Colonic mucosa (tissue), 4 donors: ENCODE results near the gene PIK3R2. TPM values are rescaled to one million over a fixed set of nuclear protein-coding genes. Genes with fewer than 3 reads are reported as not detected.
A peak's percentile ranks its signal among the peaks of the same experiment; 100 is the strongest.

Experiments
- DNase-seq: peaks from one replicate; pipeline ENCODE4 v3.0.0-alpha.2; 2020
- H3K27ac ChIP-seq: fragments of 200-600 bp; one replicate; pipeline ENCODE4 v1.8.0; 2021
- H3K27me3 ChIP-seq: fragments of 200-600 bp; one replicate; pipeline ENCODE4 v1.8.0; 2021
- H3K36me3 ChIP-seq: fragments of 200-600 bp; one replicate; pipeline ENCODE4 v1.8.0; 2021
- H3K4me1 ChIP-seq: fragments of 200-600 bp; one replicate; pipeline ENCODE4 v1.8.0; 2021; ENCODE audit warnings: mild to moderate bottlenecking
- H3K4me3 ChIP-seq: fragments of 200-600 bp; one replicate; pipeline ENCODE4 v1.8.0; 2021
- H3K9ac ChIP-seq, 2 donors: one replicate each; pipeline ENCODE4 v1.7.0; 2013; ENCODE audit warnings: control low read depth in 2 of 2, low read depth in 2 of 2, low read length in 2 of 2
- H3K9me3 ChIP-seq: fragments of 200-600 bp; one replicate; pipeline ENCODE4 v1.8.0; 2021
- intact Hi-C: fragments of 100-400 bp; cut with DNase I; formaldehyde crosslinking; loops from one replicate; pipeline ENCODE4 v1.14.1; 2022
- total RNA-seq, 2 donors: library from RNA; stranded (reverse); fragmentation: NEBNext Ultra II Directional in 1 of 2; extraction: Animal tissue kit (Norgen Biotek cat#: 25700) in 1 of 2; gene quantifications; one replicate each; pipeline ENCODE4 v1.2.1, GENCODE V29; 2021
- TF ChIP-seq, protein P1 (sequence below): fragments of 200-600 bp; IDR thresholded peaks from one replicate; pipeline ENCODE4 v1.8.0; 2022; ENCODE audit warnings: antibody characterized with exemption, mild to moderate bottlenecking
- donor health status: healthy.
- donor health status: DM: no; HTN: no; CAD: no.
- donor health status: DM: no; HTN: no; CAD: no.

The PIK3R2 gene
- total RNA-seq, 2 donors from 2014 or later: 42.9 to 48.2 TPM

DNA sequence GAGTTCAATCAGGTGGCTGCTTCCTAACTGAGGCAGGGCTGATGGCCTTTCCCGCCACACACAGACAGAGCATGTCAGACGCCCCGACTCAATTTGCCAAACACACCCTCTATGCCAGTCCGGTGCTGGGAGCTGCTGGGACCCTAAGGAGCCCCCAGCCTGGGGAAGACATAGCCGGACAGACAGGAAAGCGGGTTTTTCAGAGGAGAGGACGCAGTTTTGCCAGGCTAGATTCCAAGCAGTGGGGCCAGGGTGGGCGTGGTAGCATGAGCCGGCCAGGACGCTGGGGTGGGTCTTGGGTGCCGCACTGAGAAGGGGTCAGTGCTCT is 35.6 kb upstream of the PIK3R2 start:
- intact Hi-C loops: no loop called here
- H3K9me3 ChIP-seq: no peaks in the 10 kb centered on the region
- TF ChIP-seq, protein P1, sequence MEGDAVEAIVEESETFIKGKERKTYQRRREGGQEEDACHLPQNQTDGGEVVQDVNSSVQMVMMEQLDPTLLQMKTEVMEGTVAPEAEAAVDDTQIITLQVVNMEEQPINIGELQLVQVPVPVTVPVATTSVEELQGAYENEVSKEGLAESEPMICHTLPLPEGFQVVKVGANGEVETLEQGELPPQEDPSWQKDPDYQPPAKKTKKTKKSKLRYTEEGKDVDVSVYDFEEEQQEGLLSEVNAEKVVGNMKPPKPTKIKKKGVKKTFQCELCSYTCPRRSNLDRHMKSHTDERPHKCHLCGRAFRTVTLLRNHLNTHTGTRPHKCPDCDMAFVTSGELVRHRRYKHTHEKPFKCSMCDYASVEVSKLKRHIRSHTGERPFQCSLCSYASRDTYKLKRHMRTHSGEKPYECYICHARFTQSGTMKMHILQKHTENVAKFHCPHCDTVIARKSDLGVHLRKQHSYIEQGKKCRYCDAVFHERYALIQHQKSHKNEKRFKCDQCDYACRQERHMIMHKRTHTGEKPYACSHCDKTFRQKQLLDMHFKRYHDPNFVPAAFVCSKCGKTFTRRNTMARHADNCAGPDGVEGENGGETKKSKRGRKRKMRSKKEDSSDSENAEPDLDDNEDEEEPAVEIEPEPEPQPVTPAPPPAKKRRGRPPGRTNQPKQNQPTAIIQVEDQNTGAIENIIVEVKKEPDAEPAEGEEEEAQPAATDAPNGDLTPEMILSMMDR: no peak
- no peaks in the 10 kb centered on the region for H3K36me3 ChIP-seq
- H3K27me3 ChIP-seq: no peaks in the 10 kb centered on the region
- peak overlapping the region in 1 of 2 donors; percentile 55 for H3K9ac ChIP-seq
- peaks cover 8% of the 10 kb centered on the region for H3K4me1 ChIP-seq
- no peak for DNase-seq
- H3K27ac ChIP-seq: no peak overlapping the region
- peak overlapping the region; percentile 73 for H3K4me3 ChIP-seq

DNA sequence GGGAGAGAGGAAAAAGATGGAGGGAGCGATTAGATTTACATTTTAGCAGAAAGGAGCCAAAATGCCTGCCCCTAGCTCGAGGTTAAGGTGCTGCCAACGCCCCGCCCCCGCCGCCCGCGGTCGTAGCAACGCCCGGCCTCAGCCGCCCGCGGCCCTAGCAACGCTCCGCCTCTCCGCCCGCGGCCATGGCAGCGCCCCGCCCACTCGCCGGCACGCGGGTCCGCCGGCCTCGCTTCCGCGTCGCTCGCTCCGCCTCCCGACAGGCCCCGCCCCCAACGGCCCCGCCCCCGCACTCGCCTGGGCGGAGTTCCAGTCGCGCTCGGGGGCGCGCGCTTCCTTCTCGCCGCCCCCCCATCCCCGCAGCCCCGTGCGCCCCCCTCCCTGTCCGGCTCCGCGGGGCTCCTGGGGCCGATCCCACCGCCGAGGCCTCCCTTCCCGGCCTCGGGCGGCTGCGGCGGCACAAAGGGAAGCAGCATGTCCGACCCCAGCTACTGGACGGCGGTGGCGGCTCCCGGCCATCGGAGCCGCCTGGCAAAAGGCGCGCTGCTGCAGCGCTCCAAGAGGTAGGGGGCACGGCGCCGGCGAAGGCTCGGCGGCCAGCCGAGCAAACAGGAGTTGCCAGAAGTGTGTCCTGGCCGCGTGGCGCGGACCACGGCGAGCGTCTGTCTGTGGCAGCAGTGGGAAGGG is 35.1 kb upstream of the PIK3R2 start:
- H3K9me3 ChIP-seq: no peaks in the 10 kb centered on the region
- peak overlapping the region; percentile 63 for H3K27ac ChIP-seq
- peak overlapping the region; percentile 73 for H3K4me3 ChIP-seq
- H3K9ac ChIP-seq: peak overlapping the region; percentile 76 to 81
- intact Hi-C loops: no loop called here
- peak; percentile 94 for DNase-seq
- TF ChIP-seq, protein P1: no peak
- H3K4me1 ChIP-seq: peaks cover 8% of the 10 kb centered on the region
- H3K36me3 ChIP-seq: no peaks in the 10 kb centered on the region
- H3K27me3 ChIP-seq: no peaks in the 10 kb centered on the region

DNA sequence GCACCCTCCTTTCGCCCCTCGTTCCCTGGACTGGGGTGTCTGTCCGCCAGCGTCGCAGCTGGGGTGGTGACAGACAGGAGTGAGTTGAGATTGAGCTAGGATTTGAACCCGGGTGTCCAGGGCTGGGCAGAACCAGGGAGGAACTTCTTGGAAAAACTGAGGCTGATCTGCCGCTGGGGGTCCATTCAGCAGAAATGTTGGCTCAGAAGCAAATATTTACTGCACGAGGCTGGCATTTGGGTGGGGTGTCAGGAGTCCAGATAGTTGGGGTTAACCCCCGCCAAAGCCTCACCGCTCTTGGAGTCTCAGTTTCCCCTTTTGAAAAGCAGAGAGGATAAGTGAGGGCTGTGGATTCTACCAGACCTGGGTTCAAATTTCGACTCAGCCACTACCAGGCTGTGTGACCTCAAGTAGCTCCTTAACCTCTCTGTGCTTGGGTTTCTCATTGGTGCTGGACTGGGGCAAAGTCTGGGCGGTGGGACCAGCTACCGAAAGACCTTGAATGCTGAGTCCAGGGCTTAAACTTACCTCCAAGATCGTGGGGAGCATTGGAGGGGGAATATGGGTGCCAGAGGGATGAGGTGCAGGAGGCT is 34.4 kb upstream of the PIK3R2 start:
- H3K9ac ChIP-seq: peak overlapping the region; percentile 76 to 81
- TF ChIP-seq, protein P1: no peak
- peaks cover 8% of the 10 kb centered on the region for H3K4me1 ChIP-seq
- peak overlapping the region; percentile 63 for H3K27ac ChIP-seq
- no peaks in the 10 kb centered on the region for H3K36me3 ChIP-seq
- DNase-seq: no peak
- intact Hi-C loops: no loop called here
- no peaks in the 10 kb centered on the region for H3K9me3 ChIP-seq
- H3K4me3 ChIP-seq: peak overlapping the region; percentile 73
- no peaks in the 10 kb centered on the region for H3K27me3 ChIP-seq

DNA sequence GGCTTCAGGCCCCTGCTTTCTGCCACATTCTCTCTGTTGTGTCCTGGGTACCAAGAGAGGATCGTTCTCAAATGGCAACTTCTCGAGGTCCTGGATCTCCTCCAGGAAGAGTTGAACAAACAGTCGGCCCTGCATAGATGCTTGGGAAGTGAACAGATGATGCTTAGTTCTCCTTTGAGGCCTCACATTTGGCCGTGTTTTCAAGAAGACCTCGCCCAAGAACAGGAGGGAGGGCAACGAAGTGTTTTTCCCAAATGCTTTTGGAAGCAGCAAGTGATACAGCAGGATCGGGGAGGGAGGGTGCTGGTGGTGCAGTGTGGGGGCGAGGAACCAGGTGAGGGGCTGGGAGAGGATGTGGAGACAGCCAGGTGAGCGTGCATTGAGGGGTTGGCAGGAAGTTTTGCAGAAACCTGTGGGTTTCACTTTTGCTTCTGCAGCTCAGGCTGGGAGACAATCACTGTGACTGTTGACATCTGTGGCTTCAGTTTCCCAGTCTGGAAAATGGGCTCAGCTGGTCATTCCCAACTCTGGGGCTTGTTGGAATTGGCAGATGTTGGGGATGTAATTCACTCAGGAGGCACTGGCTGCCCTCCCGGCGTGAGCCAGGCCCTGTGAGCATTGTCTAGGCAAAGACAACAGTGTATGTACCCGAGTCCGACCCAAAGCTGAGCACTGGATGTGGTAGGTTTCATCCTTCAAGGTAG is 33.8 kb upstream of the PIK3R2 start:
- Histone ChIP-seq H3K27me3 (no peaks in the 10 kb centered on the region), H3K9ac (peak overlapping the region; percentile 8 to 76), H3K9me3 (no peaks in the 10 kb centered on the region), H3K4me1 (peaks cover 8% of the 10 kb centered on the region), H3K36me3 (peaks cover 5% of the 10 kb centered on the region), H3K4me3 (no peak overlapping the region), H3K27ac (peak overlapping the region; percentile 63)
- intact Hi-C loops: no loop called here
- TF ChIP-seq, protein P1: no peak
- no peak for DNase-seq

DNA sequence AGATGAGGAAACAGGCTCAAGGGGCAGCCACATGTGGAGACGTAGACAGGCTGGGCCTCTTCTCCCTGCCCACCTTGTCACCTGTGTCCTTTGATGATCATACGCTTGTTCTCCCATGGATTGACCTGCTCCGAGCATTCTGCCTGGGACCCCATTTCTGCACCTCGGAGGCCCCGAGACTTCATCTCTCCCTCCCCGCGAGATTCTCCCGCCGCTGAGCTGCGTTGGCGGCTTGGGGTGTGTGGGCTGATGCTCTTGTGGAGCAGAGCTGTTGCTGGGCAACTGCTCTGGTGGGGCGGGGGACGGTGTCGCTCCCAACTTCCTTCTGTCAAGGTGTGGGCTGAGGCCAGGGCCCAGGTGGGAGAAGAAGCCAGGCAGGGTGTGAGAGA is 33.3 kb upstream of the PIK3R2 start:
- Histone ChIP-seq H3K27ac (peak overlapping the region; percentile 63), H3K36me3 (peaks cover 7% of the 10 kb centered on the region), H3K4me3 (no peak overlapping the region), H3K4me1 (peaks cover 8% of the 10 kb centered on the region), H3K9ac (peak overlapping the region; percentile 8 to 47), H3K27me3 (no peaks in the 10 kb centered on the region), H3K9me3 (no peaks in the 10 kb centered on the region)
- TF ChIP-seq, protein P1: no peak
- no peak for DNase-seq
- intact Hi-C loops: no loop called here
